ENCODE data around the gene DCLK3.

DNA sequence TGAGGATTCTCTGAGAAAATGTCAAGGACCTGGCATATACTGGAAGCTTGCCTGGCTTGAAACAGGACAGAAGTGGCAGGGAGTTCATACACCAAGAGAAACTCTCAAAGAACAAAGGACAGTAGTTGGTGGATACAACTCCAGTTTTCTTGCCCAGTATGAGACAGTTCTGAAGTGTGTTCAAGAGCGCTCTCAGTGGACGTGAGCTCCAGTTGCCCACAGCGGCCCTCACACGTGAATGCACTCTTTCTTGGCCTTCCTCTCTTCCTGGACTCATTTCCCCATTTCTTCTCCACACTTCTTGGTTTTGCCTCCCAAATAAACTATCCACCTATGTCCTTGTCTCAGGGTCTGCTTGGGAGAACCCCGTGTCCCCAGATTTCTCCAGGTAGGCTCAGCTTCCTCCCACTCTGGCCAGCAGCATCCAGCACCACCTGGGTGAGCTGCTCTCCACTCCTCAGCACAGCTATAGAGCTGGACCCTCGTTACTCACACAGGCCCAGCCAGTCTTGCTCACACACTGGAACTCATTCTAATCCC lies 54.5 kb downstream of the DCLK3 start:
- TF ChIP-seq, protein P1, sequence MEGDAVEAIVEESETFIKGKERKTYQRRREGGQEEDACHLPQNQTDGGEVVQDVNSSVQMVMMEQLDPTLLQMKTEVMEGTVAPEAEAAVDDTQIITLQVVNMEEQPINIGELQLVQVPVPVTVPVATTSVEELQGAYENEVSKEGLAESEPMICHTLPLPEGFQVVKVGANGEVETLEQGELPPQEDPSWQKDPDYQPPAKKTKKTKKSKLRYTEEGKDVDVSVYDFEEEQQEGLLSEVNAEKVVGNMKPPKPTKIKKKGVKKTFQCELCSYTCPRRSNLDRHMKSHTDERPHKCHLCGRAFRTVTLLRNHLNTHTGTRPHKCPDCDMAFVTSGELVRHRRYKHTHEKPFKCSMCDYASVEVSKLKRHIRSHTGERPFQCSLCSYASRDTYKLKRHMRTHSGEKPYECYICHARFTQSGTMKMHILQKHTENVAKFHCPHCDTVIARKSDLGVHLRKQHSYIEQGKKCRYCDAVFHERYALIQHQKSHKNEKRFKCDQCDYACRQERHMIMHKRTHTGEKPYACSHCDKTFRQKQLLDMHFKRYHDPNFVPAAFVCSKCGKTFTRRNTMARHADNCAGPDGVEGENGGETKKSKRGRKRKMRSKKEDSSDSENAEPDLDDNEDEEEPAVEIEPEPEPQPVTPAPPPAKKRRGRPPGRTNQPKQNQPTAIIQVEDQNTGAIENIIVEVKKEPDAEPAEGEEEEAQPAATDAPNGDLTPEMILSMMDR (conservative IDR thresholded peaks at IDR 0.05 in 1 of 2, IDR thresholded peaks at IDR 0.05 in 1 of 2; ENCODE audit: low read depth in 1 of 2, low read length in 2 of 2), result no peak
- no peak for TF ChIP-seq EZH2 (IDR thresholded peaks at IDR 0.05; ENCODE audit: low read length, missing control alignments)

Measured in fibroblast of lung (primary cell).